HG03432 (cell line): ENCODE measurements around the gene HSPA14.
"Not testable (repeated sequence)": the region's sequence is repeated elsewhere in the genome, so short reads cannot be mapped to it uniquely, and the experiment has no call there.

ENCODE experiments used
- ATAC-seq: cut with Tn5 transposase; IDR thresholded peaks from one replicate; pipeline ENCODE4 v1.9.1; 2021; ENCODE audit warnings: mild to moderate bottlenecking, moderate library complexity; ENCODE audit not compliant: unreplicated experiment

HSPA14 gene

GRCh38 chr10:14837003-14837756 lies 926 bp upstream of the HSPA14 start:
- no peak for ATAC-seq

GRCh38 chr10:14838582-14839304 lies 637 bp downstream of the HSPA14 start:
- ATAC-seq, result peak; percentile 2

GRCh38 chr10:14839305-14839695 lies 1.2 kb downstream of the HSPA14 start:
- no peak for ATAC-seq

- ATAC-seq, result no peak
These were observed 2.1 kb downstream of the HSPA14 start for GRCh38 chr10:14840178-14840577.

GRCh38 chr10:14843327-14843988 lies 5.4 kb downstream of the HSPA14 start:
- no peak for ATAC-seq

GRCh38 chr10:14844948-14845347 lies 6.8 kb downstream of the HSPA14 start:
- no peak for ATAC-seq

GRCh38 chr10:14852236-14852635 lies 14.1 kb downstream of the HSPA14 start:
- ATAC-seq, result no peak

- ATAC-seq, result no peak
These were observed 17.3 kb downstream of the HSPA14 start for GRCh38 chr10:14855453-14855852.

- no peak for ATAC-seq
These were observed 20.3 kb downstream of the HSPA14 start for GRCh38 chr10:14858338-14858960.

- no peak for ATAC-seq
These were observed 20.9 kb downstream of the HSPA14 start for GRCh38 chr10:14859043-14859442.

- no peak for ATAC-seq
These were observed 21.7 kb downstream of the HSPA14 start for GRCh38 chr10:14859775-14860174.

GRCh38 chr10:14860791-14861190 lies 22.7 kb downstream of the HSPA14 start:
- no peak for ATAC-seq

- ATAC-seq, result not testable (repeated sequence)
These were observed 26.4 kb downstream of the HSPA14 start for GRCh38 chr10:14864466-14864865.

- not testable (repeated sequence) for ATAC-seq
These were observed 26.8 kb downstream of the HSPA14 start for GRCh38 chr10:14864871-14865270.

GRCh38 chr10:14873090-14873760 lies 35.1 kb downstream of the HSPA14 start:
- peak; percentile 47 for ATAC-seq

- no peak for ATAC-seq
These were observed 37.8 kb downstream of the HSPA14 start for GRCh38 chr10:14875941-14876340.

- no peak for ATAC-seq
These were observed 38.7 kb downstream of the HSPA14 start for GRCh38 chr10:14876764-14877163.

GRCh38 chr10:14878266-14879123 lies 40.4 kb downstream of the HSPA14 start, which contains the start of gene SUV39H2:
Gene SUV39H2, plus strand, starts transcription at chr10:14878866. Its CDS starts 23 bp downstream, at chr10:14878889.
- ATAC-seq, result peak; percentile 93

- peak; percentile 1 for ATAC-seq
These were observed 41.2 kb downstream of the HSPA14 start for GRCh38 chr10:14879124-14879927.
